ENCODE data around the gene SPTAN1. TPM values are rescaled to one million over a fixed set of nuclear protein-coding genes. Genes with fewer than 3 reads are reported as not detected.
"Not testable (repeated sequence)": the region's sequence is repeated elsewhere in the genome, so short reads cannot be mapped to it uniquely, and the experiment has no call there.

SPTAN1 gene
- total and polyA plus RNA-seq, 9 donors, result 120 to 301 (median 261) TPM

DNA sequence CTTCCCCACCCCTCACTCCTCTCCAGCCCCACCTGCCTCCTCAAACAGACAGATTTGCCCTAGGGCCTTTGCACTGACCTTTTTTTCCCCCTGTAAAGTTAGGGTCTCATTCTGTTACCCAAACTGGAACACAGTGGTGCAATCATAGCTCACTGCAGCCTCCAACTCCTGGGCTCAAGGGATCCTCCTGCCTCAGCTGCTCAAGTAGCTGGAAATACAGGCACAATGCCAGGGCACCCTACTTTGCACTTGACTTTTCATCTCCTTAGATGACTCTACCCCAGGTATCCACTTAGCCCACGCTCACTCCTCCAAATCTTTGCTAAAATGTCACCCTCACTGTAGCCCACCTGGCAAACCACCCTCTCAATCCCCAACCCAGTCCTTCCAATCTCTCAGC lies 102.1 kb downstream of the SPTAN1 start:
- TF ChIP-seq POLR2A (IDR thresholded peaks at IDR 0.05) (no peak), EP300 (IDR thresholded peaks at IDR 0.05) (no peak)
- TF ChIP-seq, protein P1, sequence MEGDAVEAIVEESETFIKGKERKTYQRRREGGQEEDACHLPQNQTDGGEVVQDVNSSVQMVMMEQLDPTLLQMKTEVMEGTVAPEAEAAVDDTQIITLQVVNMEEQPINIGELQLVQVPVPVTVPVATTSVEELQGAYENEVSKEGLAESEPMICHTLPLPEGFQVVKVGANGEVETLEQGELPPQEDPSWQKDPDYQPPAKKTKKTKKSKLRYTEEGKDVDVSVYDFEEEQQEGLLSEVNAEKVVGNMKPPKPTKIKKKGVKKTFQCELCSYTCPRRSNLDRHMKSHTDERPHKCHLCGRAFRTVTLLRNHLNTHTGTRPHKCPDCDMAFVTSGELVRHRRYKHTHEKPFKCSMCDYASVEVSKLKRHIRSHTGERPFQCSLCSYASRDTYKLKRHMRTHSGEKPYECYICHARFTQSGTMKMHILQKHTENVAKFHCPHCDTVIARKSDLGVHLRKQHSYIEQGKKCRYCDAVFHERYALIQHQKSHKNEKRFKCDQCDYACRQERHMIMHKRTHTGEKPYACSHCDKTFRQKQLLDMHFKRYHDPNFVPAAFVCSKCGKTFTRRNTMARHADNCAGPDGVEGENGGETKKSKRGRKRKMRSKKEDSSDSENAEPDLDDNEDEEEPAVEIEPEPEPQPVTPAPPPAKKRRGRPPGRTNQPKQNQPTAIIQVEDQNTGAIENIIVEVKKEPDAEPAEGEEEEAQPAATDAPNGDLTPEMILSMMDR (IDR thresholded peaks at IDR 0.05), result no peak
- no peak for DNase-seq
- 100% methylated on average over 1 of the region's 1 CpG for WGBS, 3 donors
- H3K36me3 ChIP-seq, result no peaks in the 10 kb centered on the region
- no peak overlapping the region for H3K4me3 ChIP-seq
- intact Hi-C loops (cut with DNase I), result no loop called here
- H3K27ac ChIP-seq, result no peak overlapping the region
- H3K27me3 ChIP-seq, result no peaks in the 10 kb centered on the region
- no peaks in the 10 kb centered on the region for H3K4me1 ChIP-seq (ENCODE audit: insufficient read depth)
- H3K9me3 ChIP-seq, result no peaks in the 10 kb centered on the region

DNA sequence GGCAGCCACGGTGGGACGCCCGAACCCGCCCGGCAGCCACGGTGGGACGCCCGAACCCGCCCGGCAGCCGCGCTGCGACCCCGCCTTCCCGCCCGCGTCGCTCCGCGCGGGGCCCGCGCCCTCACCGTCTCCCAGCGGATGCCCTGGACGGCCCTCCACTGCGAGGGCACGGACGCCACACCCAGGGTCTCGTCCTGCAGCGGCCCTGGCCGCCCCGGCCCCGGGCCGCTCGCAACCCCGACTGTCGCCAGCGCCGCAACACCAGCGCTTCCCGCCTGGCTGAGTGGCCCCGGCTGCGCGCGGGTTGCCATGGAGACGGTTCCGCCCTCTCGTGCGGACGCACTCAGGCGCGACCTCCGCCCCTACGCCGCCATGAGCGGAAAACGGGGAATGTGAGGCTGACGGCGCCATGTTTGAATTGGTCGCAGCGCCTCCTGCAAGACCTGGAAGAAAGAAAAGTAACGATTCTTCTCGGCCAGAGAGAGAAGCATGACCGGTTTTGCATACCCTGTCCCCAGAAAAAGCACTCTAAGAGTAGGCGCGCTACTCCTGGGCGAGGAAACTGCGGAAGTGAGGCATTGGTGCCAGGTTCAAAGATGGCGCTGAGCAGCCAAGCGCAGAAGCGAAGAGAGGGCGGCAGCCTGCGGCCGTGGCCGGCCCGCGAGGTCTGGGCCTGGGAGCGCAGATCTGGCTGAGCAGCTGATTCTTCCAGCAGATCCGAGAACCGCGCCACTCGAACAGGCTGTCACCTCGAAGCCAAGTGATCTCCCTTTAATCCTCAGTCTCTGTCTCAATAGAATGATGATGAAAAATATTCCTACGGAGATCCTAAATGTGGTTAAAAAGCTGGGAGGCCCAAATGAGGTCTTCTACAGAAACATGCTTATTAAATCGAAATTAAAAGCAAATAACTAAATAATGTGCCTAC lies 104.3 kb downstream of the SPTAN1 start, which contains the start of gene DYNC2I2:
DYNC2I2 (minus strand) TSS at position 432 of the 928 bp plus-strand sequence; CDS start at position 311, 121 bp downstream.
- Histone ChIP-seq H3K4me1 (ENCODE audit: insufficient read depth) (no peaks in the 10 kb centered on the region), H3K27ac (peak within 1 kb of the TSS; percentile 93 to 99), H3K36me3 (no peaks in the 10 kb centered on the region), H3K9me3 (no peaks in the 10 kb centered on the region), H3K27me3 (no peaks in the 10 kb centered on the region), H3K4me3 (peak within 1 kb of the TSS; percentile 61)
- DNase-seq, result peak; percentile 96 to 98 (median 97)
- intact Hi-C loops (cut with DNase I), result no loop called here
- peak; percentile 33 for TF ChIP-seq EP300 (IDR thresholded peaks at IDR 0.05)
- TF ChIP-seq, protein P1 (IDR thresholded peaks at IDR 0.05), result peak in 1 of 3 donors; percentile 22
- TF ChIP-seq POLR2A (IDR thresholded peaks at IDR 0.05), result peak; percentile 38
- 1% methylated on average over 55 to 86 of the region's 86 CpGs for WGBS, 3 donors

DNA sequence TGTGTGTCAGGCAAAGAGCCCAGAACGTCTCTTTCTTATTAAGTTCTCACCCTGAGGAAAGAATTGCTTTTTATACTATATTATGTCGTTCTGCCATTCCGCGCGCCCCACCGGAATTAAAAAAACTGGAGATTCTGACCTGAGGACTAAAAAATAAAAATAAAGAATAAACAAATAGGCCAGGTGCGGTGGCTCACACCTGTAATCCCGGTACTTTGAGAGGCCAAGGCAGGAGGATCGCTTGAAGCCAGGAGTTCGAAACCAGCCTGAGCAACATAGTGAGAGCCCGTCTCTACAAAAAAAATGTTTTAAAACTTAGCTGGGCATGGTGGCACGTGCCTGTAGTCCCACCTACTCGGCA lies 104.9 kb downstream of the SPTAN1 start:
- intact Hi-C loops (cut with DNase I), result no loop called here

DNA sequence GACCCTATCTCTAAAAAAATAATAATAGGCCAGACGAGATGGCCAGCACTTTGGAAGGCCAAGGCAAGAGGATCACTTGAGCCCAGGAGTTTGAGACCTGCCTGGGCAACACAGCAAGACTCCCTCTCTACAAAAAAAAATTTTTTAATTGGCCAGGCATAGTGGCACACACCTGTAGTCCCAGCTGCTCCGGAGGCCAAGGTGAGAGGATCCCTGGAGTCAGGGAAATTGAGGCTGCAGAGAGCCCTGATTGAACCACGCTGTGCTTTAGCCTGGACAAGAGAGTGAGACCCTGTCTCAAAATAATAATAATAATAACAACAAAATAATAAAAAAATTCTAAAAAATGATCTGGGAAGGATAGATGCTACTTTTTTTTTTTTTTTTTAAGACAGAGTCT lies 105.4 kb downstream of the SPTAN1 start:
- Histone ChIP-seq H3K4me3 (no peak overlapping the region), H3K4me1 (ENCODE audit: insufficient read depth) (no peaks in the 10 kb centered on the region), H3K27me3 (no peaks in the 10 kb centered on the region), H3K36me3 (no peaks in the 10 kb centered on the region), H3K9me3 (no peaks in the 10 kb centered on the region), H3K27ac (no peak overlapping the region)
- TF ChIP-seq, protein P1 (IDR thresholded peaks at IDR 0.05), result no peak
- no peak for TF ChIP-seq EP300 (IDR thresholded peaks at IDR 0.05)
- no peak for TF ChIP-seq POLR2A (IDR thresholded peaks at IDR 0.05)
- intact Hi-C loops (cut with DNase I), result no loop called here
- 88 to 97% (median 92%) methylated on average over 3 of the region's 3 CpGs for WGBS, 3 donors
- no peak for DNase-seq

More for the DNA sequence above, 104.9 kb downstream of the SPTAN1 start:
- TF ChIP-seq EP300 (IDR thresholded peaks at IDR 0.05) (no peak), POLR2A (IDR thresholded peaks at IDR 0.05) (no peak)
- TF ChIP-seq, protein P1 (IDR thresholded peaks at IDR 0.05), result no peak
- Histone ChIP-seq H3K36me3 (no peaks in the 10 kb centered on the region), H3K4me3 (peak overlapping the region; percentile 61), H3K9me3 (no peaks in the 10 kb centered on the region), H3K27me3 (no peaks in the 10 kb centered on the region), H3K27ac (peak overlapping the region; percentile 93 to 99), H3K4me1 (ENCODE audit: insufficient read depth) (no peaks in the 10 kb centered on the region)
- 94 to 97% (median 96%) methylated on average over 13 of the region's 13 CpGs for WGBS, 3 donors
- DNase-seq, result no peak

DNA sequence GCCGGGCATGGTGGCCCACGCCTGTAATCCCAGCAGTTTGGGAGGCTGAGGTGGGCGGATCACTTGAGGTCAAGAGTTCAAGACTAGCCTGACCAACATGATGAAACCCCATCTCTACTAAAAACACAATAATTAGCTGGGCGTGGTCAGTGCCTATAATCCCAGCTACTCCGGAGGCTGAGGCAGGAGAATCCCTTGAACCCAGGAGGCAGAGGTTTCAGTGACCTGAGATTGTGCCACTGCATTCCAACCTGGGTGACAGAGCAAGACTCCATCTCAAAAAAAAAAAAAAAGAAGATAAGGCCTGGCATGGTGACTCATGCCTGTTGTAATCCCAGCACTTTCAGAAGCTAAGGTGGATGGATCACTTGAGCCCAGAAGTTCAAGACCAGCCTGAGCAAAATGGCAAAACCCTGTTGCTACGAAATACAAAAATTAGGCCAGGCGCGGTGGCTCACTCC lies 114.1 kb downstream of the SPTAN1 start:
- H3K9me3 ChIP-seq; intact Hi-C loops (cut with DNase I); H3K4me3 ChIP-seq; DNase-seq; H3K27me3 ChIP-seq; H3K36me3 ChIP-seq; H3K4me1 ChIP-seq (ENCODE audit: insufficient read depth); H3K27ac ChIP-seq: not testable (repeated sequence)
- WGBS, 3 donors, result 88 to 90% (median 89%) methylated on average over 8 of the region's 8 CpGs
